GM13977 (cell line): ENCODE data around the gene METTL27.

Experiments
- DNase-seq: peaks from one replicate; pipeline ENCODE4 v3.0.0; 2012; ENCODE audit warnings: low spot score
- in situ Hi-C: fragments of 300-500 bp; cut with MboI; formaldehyde crosslinking; loops from one replicate; pipeline ENCODE4 v1.12.0; 2022; ENCODE audit warnings: low sequenced_read_pairs, low pct_unique_long_range_greater_than_20kb, mixed read lengths, inconsistent platforms; ENCODE audit not compliant: unreplicated experiment
- TF ChIP-seq, protein P1 (sequence below): IDR thresholded peaks from 2 replicates; pipeline ENCODE4 v1.5.1; 2012; ENCODE audit warnings: mild to moderate bottlenecking, control low read depth; ENCODE audit not compliant: insufficient read depth; ENCODE audit errors: extremely low read depth, missing control alignments

METTL27 gene

DNA sequence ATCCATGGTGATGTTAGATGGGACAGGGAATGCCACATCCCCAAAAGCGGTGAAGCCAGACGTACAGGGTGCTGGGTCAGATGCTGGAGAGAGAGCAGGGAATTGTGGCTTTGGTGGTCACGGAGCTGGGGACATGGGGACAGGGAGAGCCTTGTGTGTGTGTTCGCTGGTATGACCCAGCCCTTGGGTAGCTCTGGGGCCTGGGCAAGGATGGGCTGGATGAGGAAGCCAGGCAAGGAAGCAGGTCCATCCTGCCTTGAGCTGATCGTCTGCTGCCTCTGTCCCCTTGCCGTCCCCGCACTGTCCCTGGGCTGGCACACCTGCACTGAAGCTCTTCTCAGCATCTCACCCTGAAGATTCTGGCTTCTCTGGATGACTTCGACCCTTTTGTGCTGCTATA, 26.9 kb downstream of the METTL27 start:
- DNase-seq: no peak
- in situ Hi-C loops: no loop called here
- TF ChIP-seq, protein P1, sequence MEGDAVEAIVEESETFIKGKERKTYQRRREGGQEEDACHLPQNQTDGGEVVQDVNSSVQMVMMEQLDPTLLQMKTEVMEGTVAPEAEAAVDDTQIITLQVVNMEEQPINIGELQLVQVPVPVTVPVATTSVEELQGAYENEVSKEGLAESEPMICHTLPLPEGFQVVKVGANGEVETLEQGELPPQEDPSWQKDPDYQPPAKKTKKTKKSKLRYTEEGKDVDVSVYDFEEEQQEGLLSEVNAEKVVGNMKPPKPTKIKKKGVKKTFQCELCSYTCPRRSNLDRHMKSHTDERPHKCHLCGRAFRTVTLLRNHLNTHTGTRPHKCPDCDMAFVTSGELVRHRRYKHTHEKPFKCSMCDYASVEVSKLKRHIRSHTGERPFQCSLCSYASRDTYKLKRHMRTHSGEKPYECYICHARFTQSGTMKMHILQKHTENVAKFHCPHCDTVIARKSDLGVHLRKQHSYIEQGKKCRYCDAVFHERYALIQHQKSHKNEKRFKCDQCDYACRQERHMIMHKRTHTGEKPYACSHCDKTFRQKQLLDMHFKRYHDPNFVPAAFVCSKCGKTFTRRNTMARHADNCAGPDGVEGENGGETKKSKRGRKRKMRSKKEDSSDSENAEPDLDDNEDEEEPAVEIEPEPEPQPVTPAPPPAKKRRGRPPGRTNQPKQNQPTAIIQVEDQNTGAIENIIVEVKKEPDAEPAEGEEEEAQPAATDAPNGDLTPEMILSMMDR: no peak

DNA sequence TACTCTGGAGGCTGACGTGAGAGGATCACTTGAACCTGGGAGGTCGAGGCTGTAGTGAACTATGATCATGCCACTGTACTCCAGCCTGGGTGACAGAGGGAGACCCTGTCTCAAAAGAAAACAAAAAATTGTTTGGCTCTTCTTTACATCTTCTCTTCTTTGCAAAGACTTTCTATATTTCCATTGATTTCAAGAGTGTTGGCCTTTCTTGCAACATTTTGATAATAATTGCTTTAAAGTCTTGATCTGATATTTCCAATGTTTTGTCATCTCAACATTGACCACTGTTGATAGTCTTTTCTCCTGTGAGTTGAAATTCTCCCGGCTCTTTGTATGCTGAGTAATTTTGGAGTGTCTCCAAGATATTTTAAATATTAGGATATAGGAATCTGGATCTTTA, 29.3 kb downstream of the METTL27 start:
- in situ Hi-C loops: no loop called here
- TF ChIP-seq, protein P1: no peak
- no peak for DNase-seq

DNA sequence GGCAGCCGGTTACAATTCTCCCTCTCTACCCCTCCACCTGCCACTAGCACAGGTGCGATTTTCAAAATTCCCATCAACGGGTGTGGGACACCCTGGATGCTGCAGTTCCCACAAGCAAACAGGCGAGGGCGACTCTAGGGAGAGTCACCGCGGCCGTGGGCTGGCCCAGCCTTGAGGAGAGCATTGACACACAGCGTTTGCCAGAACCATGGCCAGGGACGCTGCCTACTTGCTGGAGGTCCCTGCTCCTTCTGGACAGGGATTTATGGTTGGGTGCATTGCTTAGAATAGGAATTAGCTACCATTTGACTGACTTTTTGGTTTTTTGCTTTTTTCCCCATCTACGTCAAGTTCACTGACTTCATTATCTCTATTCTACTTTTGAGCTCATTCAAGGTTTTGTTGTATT, 30.6 kb downstream of the METTL27 start:
- peak; percentile 74 for DNase-seq

DNA sequence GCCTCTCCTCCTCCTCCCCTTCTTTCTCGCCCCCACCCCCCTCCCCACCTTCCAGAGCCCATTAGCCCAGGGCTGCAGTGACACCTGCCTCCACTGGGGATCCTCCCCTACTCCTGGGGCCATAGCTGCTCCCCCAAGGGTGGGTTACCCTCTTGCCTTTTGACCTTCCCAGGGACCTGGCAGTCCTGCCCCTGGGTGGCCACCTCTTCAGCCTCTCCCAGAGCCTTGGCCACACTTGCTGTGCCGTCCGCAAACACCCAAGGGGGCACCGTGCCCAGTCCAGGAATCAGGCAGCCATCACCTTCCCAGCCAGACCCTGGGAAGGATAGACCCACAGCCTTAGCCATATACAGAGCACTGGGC, 31.3 kb downstream of the METTL27 start:
- no peak for DNase-seq

More for the DNA sequence above, 30.6 kb downstream of the METTL27 start:
- in situ Hi-C loops: no loop called here
- TF ChIP-seq, protein P1: peak; percentile 87

DNA sequence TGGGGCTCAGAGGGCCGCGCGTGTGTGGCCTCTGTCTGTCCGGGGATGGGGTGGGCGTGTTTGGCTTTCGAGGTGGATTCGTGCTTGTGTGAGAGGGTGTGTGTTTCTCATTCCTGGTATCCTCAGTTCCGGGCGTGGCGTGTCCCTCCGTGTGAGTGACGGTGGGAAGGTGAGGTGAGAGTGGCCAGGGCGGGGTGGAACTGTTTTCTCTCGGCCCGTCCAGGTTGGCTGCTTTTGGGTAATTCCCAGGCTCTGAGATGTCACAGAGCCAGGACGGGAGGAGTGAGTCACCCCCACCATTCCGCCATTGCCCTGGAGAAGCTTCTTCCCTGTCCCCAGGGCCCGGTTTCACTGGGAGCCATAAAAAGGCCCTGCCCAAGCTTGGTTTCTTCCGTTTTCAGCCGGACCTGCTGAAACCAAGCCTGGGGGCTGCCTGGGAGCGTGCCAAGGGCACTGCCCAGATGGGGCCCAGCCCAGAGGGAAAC, 32.8 kb downstream of the METTL27 start:
- no peak for DNase-seq
- TF ChIP-seq, protein P1: no peak
- in situ Hi-C loops: no loop called here

More for the DNA sequence above, 31.3 kb downstream of the METTL27 start:
- TF ChIP-seq, protein P1: no peak
- in situ Hi-C loops: no loop called here

DNA sequence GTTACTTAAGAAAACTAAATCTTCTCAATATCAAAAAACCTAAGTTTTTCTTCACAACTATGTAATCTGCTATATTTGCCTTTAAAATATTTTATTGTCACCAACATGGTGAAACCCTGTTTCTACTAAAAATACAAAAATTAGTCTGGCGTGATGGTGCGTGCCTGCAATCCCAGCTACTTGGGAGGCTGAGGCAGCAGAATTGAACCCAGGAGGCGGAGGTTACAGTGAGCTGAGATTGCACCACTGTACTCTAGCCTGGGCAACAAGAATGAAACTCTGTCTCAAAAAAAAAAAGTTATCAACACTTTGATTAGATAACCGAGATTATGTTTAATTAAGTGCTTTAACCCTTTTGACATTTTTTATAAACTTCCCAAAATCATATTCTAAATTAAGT, 39.9 kb downstream of the METTL27 start:
- TF ChIP-seq, protein P1: no peak
- no peak for DNase-seq
- in situ Hi-C loops: no loop called here

DNA sequence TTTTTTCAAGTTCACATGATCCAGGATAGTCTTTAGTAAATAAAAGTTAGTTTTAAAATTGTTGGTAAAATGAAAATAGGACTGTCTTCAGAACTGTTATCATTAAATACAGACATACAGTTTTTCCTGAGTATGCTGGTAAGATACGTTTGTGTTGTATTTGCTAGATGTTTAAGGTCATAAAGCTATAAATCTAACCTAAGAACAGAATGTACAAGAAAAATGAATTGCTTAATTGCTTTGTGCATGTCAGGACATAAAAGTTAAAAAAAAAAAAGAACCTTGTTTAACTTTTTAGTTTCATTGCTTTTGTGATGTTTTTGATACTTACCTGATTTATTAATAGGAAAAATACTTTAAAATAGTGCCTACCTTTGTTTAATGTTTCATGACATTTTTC, 40.7 kb downstream of the METTL27 start:
- DNase-seq: no peak
- in situ Hi-C loops: no loop called here
- TF ChIP-seq, protein P1: no peak
